H9 (cell line): Measurements from ENCODE around the gene SZRD1. TPM values are rescaled to one million over a fixed set of nuclear protein-coding genes. Genes with fewer than 3 reads are reported as not detected.

Source experiments
- DNase-seq: peaks from one replicate; pipeline ENCODE4 v3.0.0-alpha.2; 2017
- H2AFZ ChIP-seq: one replicate; pipeline ENCODE4 v1.6.1; 2013; ENCODE audit warnings: mild to moderate bottlenecking, low read length, control low read depth, moderate library complexity
- H2AK5ac ChIP-seq: 2 replicates; pipeline ENCODE4 v1.6.1; 2013; ENCODE audit warnings: low read length, control low read depth, mixed read lengths; ENCODE audit not compliant: insufficient read length
- H2BK120ac ChIP-seq: one replicate; pipeline ENCODE4 v1.6.1; 2013; ENCODE audit warnings: low read depth, mild to moderate bottlenecking, low read length, control low read depth, inconsistent platforms; ENCODE audit not compliant: poor library complexity, severe bottlenecking
- H2BK12ac ChIP-seq: 2 replicates; pipeline ENCODE4 v1.6.1; 2013; ENCODE audit warnings: low read length, control low read depth, mixed read lengths, low read depth; ENCODE audit not compliant: insufficient read length
- H2BK15ac ChIP-seq: 2 replicates; pipeline ENCODE4 v1.6.1; 2013; ENCODE audit warnings: low read depth, low read length, control low read depth
- H2BK20ac ChIP-seq: one replicate; pipeline ENCODE4 v1.6.1; 2013; ENCODE audit warnings: low read depth, mild to moderate bottlenecking, low read length, control low read depth, inconsistent platforms; ENCODE audit not compliant: poor library complexity, severe bottlenecking
- H2BK5ac ChIP-seq: 2 replicates; pipeline ENCODE4 v1.6.1; 2013; ENCODE audit warnings: low read length, control low read depth, mixed read lengths; ENCODE audit not compliant: insufficient read length
- H3K14ac ChIP-seq: 2 replicates; pipeline ENCODE4 v1.6.1; 2013; ENCODE audit warnings: low read length, control low read depth; ENCODE audit not compliant: insufficient read depth
- H3K18ac ChIP-seq: 2 replicates; pipeline ENCODE4 v1.6.1; 2013; ENCODE audit warnings: low read depth, mild to moderate bottlenecking, mixed read lengths, low read length, control low read depth; ENCODE audit not compliant: insufficient read length
- H3K23ac ChIP-seq: 2 replicates; pipeline ENCODE4 v1.6.1; 2013; ENCODE audit warnings: low read length, control low read depth, mixed read lengths, low read depth; ENCODE audit not compliant: insufficient read length
- H3K23me2 ChIP-seq: 2 replicates; pipeline ENCODE4 v1.6.1; 2013; ENCODE audit warnings: low read depth, mild to moderate bottlenecking, mixed read lengths, low read length, control low read depth; ENCODE audit not compliant: insufficient read length, poor library complexity, severe bottlenecking
- H3K27ac ChIP-seq: 2 replicates; pipeline ENCODE4 v1.5.1; 2013; ENCODE audit warnings: low read length, control low read depth, mixed read lengths, low read depth; ENCODE audit not compliant: insufficient read length
- H3K27me3 ChIP-seq: 2 replicates; pipeline ENCODE4 v1.6.1; 2013; ENCODE audit warnings: low read length, control low read depth, inconsistent platforms; ENCODE audit not compliant: insufficient read depth
- H3K4ac ChIP-seq: 2 replicates; pipeline ENCODE4 v1.6.1; 2013; ENCODE audit warnings: low read depth, mild to moderate bottlenecking, control low read depth, inconsistent platforms, low read length, moderate library complexity
- H3K4me1 ChIP-seq: 2 replicates; pipeline ENCODE4 v1.6.1; 2013; ENCODE audit warnings: low read length, control low read depth, inconsistent platforms; ENCODE audit not compliant: insufficient read depth
- H3K4me2 ChIP-seq: 2 replicates; pipeline ENCODE4 v1.6.1; 2013; ENCODE audit warnings: low read length, control low read depth, mixed read lengths; ENCODE audit not compliant: insufficient read length, insufficient read depth
- H3K56ac ChIP-seq: 2 replicates; pipeline ENCODE4 v1.6.1; 2013; ENCODE audit warnings: low read depth, mild to moderate bottlenecking, mixed read lengths, low read length, control low read depth; ENCODE audit not compliant: insufficient read length
- H3K79me1 ChIP-seq: 2 replicates; pipeline ENCODE4 v1.6.1; 2013; ENCODE audit warnings: low read depth, mild to moderate bottlenecking, moderate library complexity, low read length, control low read depth, inconsistent platforms; ENCODE audit not compliant: insufficient read depth, poor library complexity, severe bottlenecking
- H3K79me2 ChIP-seq: 2 replicates; pipeline ENCODE4 v1.6.1; 2013; ENCODE audit warnings: low read length, control low read depth, inconsistent platforms; ENCODE audit not compliant: insufficient read depth
- H3K9ac ChIP-seq: 2 replicates; pipeline ENCODE4 v1.6.1; 2013; ENCODE audit warnings: low read length, control low read depth, mixed read lengths; ENCODE audit not compliant: insufficient read length; ENCODE audit errors: extremely low read depth
- H3K9me3 ChIP-seq: one replicate; pipeline ENCODE4 v1.6.1; 2013; ENCODE audit warnings: low read depth, low read length, inconsistent platforms; ENCODE audit not compliant: control insufficient read depth
- H3T11ph ChIP-seq: one replicate; pipeline ENCODE4 v1.6.1; 2013; ENCODE audit warnings: mild to moderate bottlenecking, low read length, control low read depth, inconsistent platforms
- H4K20me1 ChIP-seq: one replicate; pipeline ENCODE4 v1.6.1; 2013; ENCODE audit not compliant: control insufficient read depth, insufficient read length, insufficient read depth
- H4K5ac ChIP-seq: 2 replicates; pipeline ENCODE4 v1.6.1; 2013; ENCODE audit warnings: low read depth, mild to moderate bottlenecking, mixed read lengths, low read length, control low read depth; ENCODE audit not compliant: insufficient read length
- H4K8ac ChIP-seq: replicated peaks from 2 replicates; pipeline ENCODE4 v1.6.1; 2013; ENCODE audit warnings: low read length, control low read depth, mixed read lengths, low read depth; ENCODE audit not compliant: insufficient read length
- H4K91ac ChIP-seq: 2 replicates; pipeline ENCODE4 v1.6.1; 2013; ENCODE audit warnings: low read depth, mild to moderate bottlenecking, moderate library complexity, mixed read lengths, low read length, control low read depth; ENCODE audit not compliant: insufficient read length
- H3K27ac Mint-ChIP-seq, 3 experiments: 2 replicates in 2 of 3; 3 replicates in 1 of 3; pipeline ENCODE4 v1.8.0; 2020 to 2021; ENCODE audit warnings: mixed read lengths in 3 of 3, mild to moderate bottlenecking in 1 of 3, moderate library complexity in 1 of 3
- H3K27me3 Mint-ChIP-seq: 2 replicates; pipeline ENCODE4 v1.8.0; 2021; ENCODE audit warnings: low read depth, mild to moderate bottlenecking, moderate library complexity, mixed read lengths
- H3K36me3 Mint-ChIP-seq, 3 experiments: 2 replicates in 2 of 3; 3 replicates in 1 of 3; pipeline ENCODE4 v1.8.0; 2020 to 2021; ENCODE audit warnings: low read depth in 3 of 3, mixed read lengths in 3 of 3; ENCODE audit not compliant: insufficient read depth in 1 of 3
- H3K4me1 Mint-ChIP-seq, 2 experiments: 2 replicates each; pipeline ENCODE4 v1.8.0; 2020; ENCODE audit warnings: mixed read lengths in 2 of 2
- H3K4me3 Mint-ChIP-seq, 2 experiments: 2 replicates in 1 of 2; 3 replicates in 1 of 2; pipeline ENCODE4 v1.8.0; 2020 to 2021; ENCODE audit warnings: mild to moderate bottlenecking in 2 of 2, mixed read lengths in 2 of 2, moderate library complexity in 1 of 2
- H3K9me3 Mint-ChIP-seq, 2 experiments: 2 replicates in 1 of 2; 3 replicates in 1 of 2; pipeline ENCODE4 v1.8.0; 2020; ENCODE audit warnings: mild to moderate bottlenecking in 2 of 2, mixed read lengths in 2 of 2, moderate library complexity in 1 of 2
- CTCF ChIP-seq: fragments of 200-600 bp; sonication (generic); conservative IDR thresholded peaks from 3 replicates; pipeline ENCODE4 v1.8.0; 2021; ENCODE audit warnings: antibody characterized with exemption, mild to moderate bottlenecking
- WGBS: extraction: QIAGEN DNeasy Blood & Tissue Kit; methylation state at CpG from one replicate; pipeline ENCODE4 v1.1.7; 2013; ENCODE audit warnings: missing lambda C conversion rate, low lambda C conversion rate, mixed read lengths; ENCODE audit not compliant: insufficient read length; ENCODE audit errors: extremely low coverage; 5-methylcytosine and 5-hydroxymethylcytosine counted together
- total RNA-seq: library from RNA; stranded (reverse); gene quantifications from 2 replicates; pipeline ENCODE4 v1.2.1, GENCODE V29; 2021

SZRD1 gene
- total RNA-seq, 1 experiment from 2014 or later = 118 TPM

DNA sequence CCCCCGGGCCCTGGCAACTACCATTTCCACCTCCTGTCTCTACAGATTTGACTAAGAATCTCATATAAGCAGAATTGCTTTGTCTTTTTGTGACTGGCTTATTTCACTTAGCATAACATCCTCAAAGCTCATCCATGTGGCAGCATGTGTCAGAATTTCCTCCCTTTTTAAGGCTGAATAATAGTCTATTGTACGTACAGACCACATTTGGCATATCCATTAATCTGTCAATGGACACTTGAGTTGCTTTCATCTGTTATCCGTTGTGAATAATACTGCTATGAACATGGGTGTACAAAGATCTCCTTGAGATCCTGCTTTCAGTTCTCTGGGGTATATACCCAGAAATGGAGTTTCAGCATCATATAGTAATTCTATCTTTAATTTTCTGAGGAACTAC lies 46.1 kb downstream of the SZRD1 start:
- Histone ChIP-seq H2AFZ (no peak overlapping the region), H3K79me1 (no peaks in the 10 kb centered on the region), H2BK120ac (no peak overlapping the region), H3K4me1 (no peaks in the 10 kb centered on the region; the same call in 1 of the 2 replicates), H4K8ac (no peak overlapping the region), H3K79me2 (no peaks in the 10 kb centered on the region), H3K18ac (no peak overlapping the region), H4K20me1 (no peaks in the 10 kb centered on the region), H2BK15ac (no peak overlapping the region), H4K5ac (no peak overlapping the region), H3K27ac (no peak overlapping the region), H3K9ac (no peak overlapping the region), H3K4ac (no peak overlapping the region), H2BK20ac (no peak overlapping the region), H3T11ph (no peak overlapping the region), H2AK5ac (no peak overlapping the region), H3K27me3 (no peaks in the 10 kb centered on the region), H2BK5ac (no peak overlapping the region), H3K9me3 (no peaks in the 10 kb centered on the region), H3K23me2 (no peaks in the 10 kb centered on the region), H3K23ac (no peak overlapping the region), H2BK12ac (no peak overlapping the region), H4K91ac (no peak overlapping the region), H3K4me2 (no peak overlapping the region), H3K56ac (no peak overlapping the region), H3K14ac (no peak overlapping the region)
- Mint-ChIP-seq H3K27ac (no peak overlapping the region; a peak in 1 of 7 replicates), H3K4me1 (peaks cover 5 to 10% of the 10 kb centered on the region in 2 experiments), H3K9me3 (no peaks in the 10 kb centered on the region), H3K4me3 (no peak overlapping the region), H3K36me3 (no peaks in the 10 kb centered on the region; a peak in 1 of 7 replicates), H3K27me3 (peaks cover 11% of the 10 kb centered on the region)
- DNase-seq = no peak
- no CpG with 5 or more reads among the region's 3 CpGs for WGBS
- no peak for TF ChIP-seq CTCF
